A549 treated with CORT108297 at 1 μM for 4 hours (cell line): ENCODE results near the gene ZNF569. TPM values are rescaled to one million over a fixed set of nuclear protein-coding genes. Genes with fewer than 3 reads are reported as not detected.

Source experiments
- total RNA-seq: library from RNA; stranded (reverse); fragments of 200-300 nt; extraction: Qiagen RNA extraction; gene quantifications from 5 replicates; pipeline ENCODE4 v1.2.3, GENCODE V29; 2022

ZNF569 gene
- total RNA-seq, result 4.6 to 5.8 TPM (median 5.1 TPM) in 5 replicates

GRCh38 chr19:37466798-37467607, at the start of gene ZNF569:
TSS of gene ZNF569 (minus strand) at chr19:37467444. CDS start at chr19:37444921, 22,523 bp downstream.

GRCh38 chr19:37506387-37507166, 39.3 kb upstream of the ZNF569 start, which contains the start of gene ZNF793:
TSS of gene ZNF793 (plus strand) at chr19:37506939. CDS start at chr19:37523440, 16,501 bp downstream.

GRCh38 chr19:37468961-37469777, 1.9 kb upstream of the ZNF569 start, which contains the start of gene ZNF570:
TSS of gene ZNF570 (plus strand) at chr19:37469356. CDS start at chr19:37470355, 999 bp downstream.

GRCh38 chr19:37370880-37371661, 96.2 kb downstream of the ZNF569 start, which contains the start of gene ZNF527:
TSS of gene ZNF527 (plus strand) at chr19:37371099. CDS start at chr19:37374199, 3,100 bp downstream.

Other genes with a start within 250 kb of the ZNF569 start
- gene ZNF383, start 249.2 kb downstream of the ZNF569 start, total RNA-seq, result 5.7 to 7.4 TPM (median 6.2 TPM) in 5 replicates
- 2.6 to 4.8 TPM (median 3.1 TPM) in 5 replicates for gene ZNF527, start 96.3 kb downstream of the ZNF569 start, total RNA-seq
- 2.2 to 4.7 TPM (median 3.1 TPM) in 5 replicates for gene ZNF570, start 1.9 kb upstream of the ZNF569 start, total RNA-seq
- gene ZNF793, start 39.5 kb upstream of the ZNF569 start, total RNA-seq, result 0.05 TPM in 2 of 5 replicates, not detected in the others
- gene ZNF571, start 127.3 kb upstream of the ZNF569 start, total RNA-seq, result 0.75 to 2.5 TPM (median 1.3 TPM) in 5 replicates
- 0.06 to 0.17 TPM (median 0.16 TPM) in 4 of 5 replicates, not detected in the other for gene ZNF540, start 127.4 kb upstream of the ZNF569 start, total RNA-seq
- gene ZFP30, start 188.0 kb upstream of the ZNF569 start, total RNA-seq, result 6.2 to 8.4 TPM (median 7.1 TPM) in 5 replicates